ENCODE data around the gene ABCC6.
"Not testable (repeated sequence)": the region's sequence is repeated elsewhere in the genome, so short reads cannot be mapped to it uniquely, and the experiment has no call there.

ABCC6 gene

GRCh38 chr16:16188827-16189226 lies 34.5 kb downstream of the ABCC6 start:
- no peak for DNase-seq

GRCh38 chr16:16186820-16187219 lies 36.5 kb downstream of the ABCC6 start:
- DNase-seq, result no peak

- DNase-seq, result no peak
These were observed 38.2 kb downstream of the ABCC6 start for GRCh38 chr16:16185095-16185494.

- no peak for DNase-seq
These were observed 38.7 kb downstream of the ABCC6 start for GRCh38 chr16:16184594-16184993.

GRCh38 chr16:16183562-16183961 lies 39.7 kb downstream of the ABCC6 start:
- no peak for DNase-seq

GRCh38 chr16:16182918-16183317 lies 40.4 kb downstream of the ABCC6 start:
- no peak for DNase-seq

GRCh38 chr16:16181748-16182147 lies 41.5 kb downstream of the ABCC6 start:
- not testable (repeated sequence) for DNase-seq

- DNase-seq, result no peak
These were observed 44.7 kb downstream of the ABCC6 start for GRCh38 chr16:16178455-16179162.

- no peak for DNase-seq
These were observed 47.0 kb downstream of the ABCC6 start for GRCh38 chr16:16176328-16176727.

GRCh38 chr16:16175296-16175695 lies 48.0 kb downstream of the ABCC6 start:
- DNase-seq, result no peak

GRCh38 chr16:16172991-16173390 lies 50.3 kb downstream of the ABCC6 start:
- no peak for DNase-seq

GRCh38 chr16:16171332-16171919 lies 51.9 kb downstream of the ABCC6 start:
- no peak for DNase-seq

GRCh38 chr16:16169615-16170014 lies 53.7 kb downstream of the ABCC6 start:
- DNase-seq, result no peak

- no peak for DNase-seq
These were observed 54.9 kb downstream of the ABCC6 start for GRCh38 chr16:16168431-16168830.

- DNase-seq, result no peak
These were observed 55.4 kb downstream of the ABCC6 start for GRCh38 chr16:16167927-16168326.

GRCh38 chr16:16166949-16167348 lies 56.3 kb downstream of the ABCC6 start:
- no peak for DNase-seq

- DNase-seq, result no peak
These were observed 57.2 kb downstream of the ABCC6 start for GRCh38 chr16:16166085-16166484.

GRCh38 chr16:16164243-16164642 lies 59.1 kb downstream of the ABCC6 start:
- DNase-seq, result no peak

GRCh38 chr16:16163571-16163970 lies 59.7 kb downstream of the ABCC6 start:
- DNase-seq, result no peak

- no peak for DNase-seq
These were observed 60.2 kb downstream of the ABCC6 start for GRCh38 chr16:16163109-16163508.

GRCh38 chr16:16162591-16162990 lies 60.7 kb downstream of the ABCC6 start:
- DNase-seq, result no peak

- DNase-seq, result not testable (repeated sequence)
These were observed 61.5 kb downstream of the ABCC6 start for GRCh38 chr16:16161840-16162239.

- no peak for DNase-seq
These were observed 62.0 kb downstream of the ABCC6 start for GRCh38 chr16:16161319-16161718.

- no peak for DNase-seq
These were observed 63.6 kb downstream of the ABCC6 start for GRCh38 chr16:16159662-16160061.

All from activated CD4-positive, alpha-beta T cell treated with anti-CD3 and anti-CD28 coated beads, Interleukin-10, Interleukin-2, amounts not matched to agents 100 ng/mL and 50 ng/mL, durations not matched to agents 16 hours and 8 hours (primary cell).